NB4 (cell line): ENCODE measurements around the gene GRHL1.

Experiments used
- MYC ChIP-seq: IDR thresholded peaks from 2 replicates; pipeline ENCODE4 v1.6.1; 2011; ENCODE audit warnings: low read depth, low read length
- POLR2A ChIP-seq: IDR thresholded peaks from 2 replicates; pipeline ENCODE4 v1.6.1; 2011; ENCODE audit warnings: mild to moderate bottlenecking; ENCODE audit not compliant: insufficient read length; ENCODE audit errors: extremely low read depth
- TF ChIP-seq, protein P1 (sequence below): IDR thresholded peaks from one replicate; pipeline ENCODE4 v1.5.1; 2012; ENCODE audit warnings: low read depth, low read length
- TF ChIP-seq, protein P2 (sequence below): IDR thresholded peaks from 2 replicates; pipeline ENCODE4 v1.6.1; 2011; ENCODE audit warnings: low read depth, low read length

- TF ChIP-seq, protein P1, sequence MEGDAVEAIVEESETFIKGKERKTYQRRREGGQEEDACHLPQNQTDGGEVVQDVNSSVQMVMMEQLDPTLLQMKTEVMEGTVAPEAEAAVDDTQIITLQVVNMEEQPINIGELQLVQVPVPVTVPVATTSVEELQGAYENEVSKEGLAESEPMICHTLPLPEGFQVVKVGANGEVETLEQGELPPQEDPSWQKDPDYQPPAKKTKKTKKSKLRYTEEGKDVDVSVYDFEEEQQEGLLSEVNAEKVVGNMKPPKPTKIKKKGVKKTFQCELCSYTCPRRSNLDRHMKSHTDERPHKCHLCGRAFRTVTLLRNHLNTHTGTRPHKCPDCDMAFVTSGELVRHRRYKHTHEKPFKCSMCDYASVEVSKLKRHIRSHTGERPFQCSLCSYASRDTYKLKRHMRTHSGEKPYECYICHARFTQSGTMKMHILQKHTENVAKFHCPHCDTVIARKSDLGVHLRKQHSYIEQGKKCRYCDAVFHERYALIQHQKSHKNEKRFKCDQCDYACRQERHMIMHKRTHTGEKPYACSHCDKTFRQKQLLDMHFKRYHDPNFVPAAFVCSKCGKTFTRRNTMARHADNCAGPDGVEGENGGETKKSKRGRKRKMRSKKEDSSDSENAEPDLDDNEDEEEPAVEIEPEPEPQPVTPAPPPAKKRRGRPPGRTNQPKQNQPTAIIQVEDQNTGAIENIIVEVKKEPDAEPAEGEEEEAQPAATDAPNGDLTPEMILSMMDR: no peak
- no peak for TF ChIP-seq POLR2A
- TF ChIP-seq, protein P2, sequence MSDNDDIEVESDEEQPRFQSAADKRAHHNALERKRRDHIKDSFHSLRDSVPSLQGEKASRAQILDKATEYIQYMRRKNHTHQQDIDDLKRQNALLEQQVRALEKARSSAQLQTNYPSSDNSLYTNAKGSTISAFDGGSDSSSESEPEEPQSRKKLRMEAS: no peak
- no peak for TF ChIP-seq MYC
These were observed 797 bp upstream of the GRHL1 start for GRCh38 chr2:9950521-9951271.
